HFFc6 (cell line): ENCODE results near the gene IQCK. TPM values are rescaled to one million over a fixed set of nuclear protein-coding genes. Genes with fewer than 3 reads are reported as not detected.

Experiments used
- DNase-seq: peaks from one replicate; pipeline ENCODE4 v3.0.0-alpha.2; 2018
- H3K27ac Mint-ChIP-seq: 2 replicates; pipeline ENCODE4 v1.8.0; 2020; ENCODE audit warnings: mild to moderate bottlenecking, mixed read lengths
- H3K27me3 Mint-ChIP-seq: 2 replicates; pipeline ENCODE4 v1.8.0; 2021; ENCODE audit warnings: mild to moderate bottlenecking, moderate library complexity, mixed read lengths; ENCODE audit not compliant: insufficient read depth
- H3K36me3 Mint-ChIP-seq: 2 replicates; pipeline ENCODE4 v1.8.0; 2021; ENCODE audit warnings: low read depth, mixed read lengths
- H3K4me1 Mint-ChIP-seq: 2 replicates; pipeline ENCODE4 v1.8.0; 2020; ENCODE audit warnings: low read depth, mixed read lengths
- H3K4me3 Mint-ChIP-seq: 2 replicates; pipeline ENCODE4 v1.8.0; 2020; ENCODE audit warnings: mild to moderate bottlenecking, moderate library complexity, mixed read lengths
- H3K9me3 Mint-ChIP-seq: 2 replicates; pipeline ENCODE4 v1.8.0; 2020; ENCODE audit warnings: mild to moderate bottlenecking, mixed read lengths
- total RNA-seq, 6 experiments: library from RNA; stranded (reverse); fragmentation: NEBNext Ultra II Directional; extraction: Animal tissue kit (Norgen Biotek cat#: 25700); gene quantifications; 2 replicates in 1 of 6; 3 replicates in 5 of 6; pipeline ENCODE4 v1.2.3, GENCODE V29; 2021
- TF ChIP-seq, protein P1 (sequence below): fragments of 200-600 bp; sonication (generic); IDR thresholded peaks from 2 replicates; pipeline ENCODE4 v1.5.0; 2021; ENCODE audit warnings: antibody characterized with exemption, mild to moderate bottlenecking

Gene IQCK
- total RNA-seq, 6 experiments from 2014 or later: 2.2 to 5.0 (median 2.8) TPM

DNA sequence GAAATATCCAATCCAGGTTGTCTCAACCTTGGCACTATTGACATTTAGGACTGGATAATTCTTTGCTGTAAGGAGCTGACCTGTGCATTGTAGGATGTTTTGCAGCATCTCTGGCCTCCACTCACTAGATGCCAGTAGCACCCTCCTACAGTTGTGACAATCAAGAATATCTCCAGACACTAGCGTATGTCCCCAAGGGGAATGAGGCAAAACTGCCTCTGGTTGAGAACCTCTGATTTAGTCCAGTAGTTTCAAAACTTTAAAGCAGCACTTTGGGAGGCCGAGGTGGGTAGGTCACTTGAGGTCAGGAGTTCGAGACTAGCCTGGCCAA is 48.4 kb downstream of the IQCK start:
- Mint-ChIP-seq H3K27ac (no peak overlapping the region), H3K4me3 (no peak overlapping the region), H3K36me3 (peaks cover 17% of the 10 kb centered on the region), H3K9me3 (peaks cover 15% of the 10 kb centered on the region; the same call in 1 of the 2 replicates), H3K4me1 (no peaks in the 10 kb centered on the region), H3K27me3 (no peaks in the 10 kb centered on the region)
- no peak for DNase-seq
- TF ChIP-seq, protein P1, sequence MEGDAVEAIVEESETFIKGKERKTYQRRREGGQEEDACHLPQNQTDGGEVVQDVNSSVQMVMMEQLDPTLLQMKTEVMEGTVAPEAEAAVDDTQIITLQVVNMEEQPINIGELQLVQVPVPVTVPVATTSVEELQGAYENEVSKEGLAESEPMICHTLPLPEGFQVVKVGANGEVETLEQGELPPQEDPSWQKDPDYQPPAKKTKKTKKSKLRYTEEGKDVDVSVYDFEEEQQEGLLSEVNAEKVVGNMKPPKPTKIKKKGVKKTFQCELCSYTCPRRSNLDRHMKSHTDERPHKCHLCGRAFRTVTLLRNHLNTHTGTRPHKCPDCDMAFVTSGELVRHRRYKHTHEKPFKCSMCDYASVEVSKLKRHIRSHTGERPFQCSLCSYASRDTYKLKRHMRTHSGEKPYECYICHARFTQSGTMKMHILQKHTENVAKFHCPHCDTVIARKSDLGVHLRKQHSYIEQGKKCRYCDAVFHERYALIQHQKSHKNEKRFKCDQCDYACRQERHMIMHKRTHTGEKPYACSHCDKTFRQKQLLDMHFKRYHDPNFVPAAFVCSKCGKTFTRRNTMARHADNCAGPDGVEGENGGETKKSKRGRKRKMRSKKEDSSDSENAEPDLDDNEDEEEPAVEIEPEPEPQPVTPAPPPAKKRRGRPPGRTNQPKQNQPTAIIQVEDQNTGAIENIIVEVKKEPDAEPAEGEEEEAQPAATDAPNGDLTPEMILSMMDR: no peak

DNA sequence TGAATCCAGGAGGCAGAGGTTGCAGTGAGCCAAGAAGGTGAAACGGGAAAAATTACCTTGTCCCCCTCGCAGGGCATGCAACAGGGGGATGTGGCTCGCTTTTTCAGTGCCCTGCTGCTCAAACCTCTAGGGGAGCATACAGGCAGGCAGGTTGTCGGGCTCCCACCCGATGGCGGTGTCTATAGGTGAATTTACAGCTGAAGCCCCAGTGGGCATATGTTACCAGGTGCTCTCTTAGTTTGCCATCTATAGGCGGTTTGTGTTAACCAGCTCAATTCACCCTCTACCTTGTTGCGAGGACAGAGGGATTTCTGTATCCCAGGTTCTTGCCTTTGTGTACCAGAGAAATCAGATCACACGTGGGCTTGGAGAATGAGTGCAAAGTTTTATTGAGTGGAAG is 48.9 kb downstream of the IQCK start:
- Mint-ChIP-seq H3K9me3 (peaks cover 15% of the 10 kb centered on the region; the same call in 1 of the 2 replicates), H3K4me3 (no peak overlapping the region), H3K27me3 (no peaks in the 10 kb centered on the region), H3K4me1 (no peaks in the 10 kb centered on the region), H3K27ac (no peak overlapping the region), H3K36me3 (peaks cover 17% of the 10 kb centered on the region)
- no peak for DNase-seq
- TF ChIP-seq, protein P1: no peak

DNA sequence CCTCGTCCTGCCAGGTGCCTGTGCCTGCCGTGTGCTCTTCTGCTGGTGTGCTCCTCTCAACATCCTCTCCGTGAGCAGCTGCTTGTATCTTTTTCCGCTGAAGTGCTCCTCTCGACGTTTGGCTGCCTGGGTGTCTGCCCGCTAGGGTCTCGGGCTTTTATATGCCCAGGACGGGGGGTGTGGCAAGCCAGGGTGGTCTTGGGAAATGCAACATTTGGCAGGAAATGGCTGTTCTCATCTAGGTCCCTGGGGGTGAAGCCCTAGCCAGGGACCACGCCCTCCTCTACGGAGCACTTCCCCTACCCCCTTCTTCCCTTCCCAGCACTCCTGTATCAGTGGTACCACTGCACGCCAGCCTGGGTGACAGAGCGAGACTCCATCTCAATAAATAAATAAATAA is 49.4 kb downstream of the IQCK start:
- Mint-ChIP-seq H3K4me3 (no peak overlapping the region), H3K9me3 (peaks cover 15% of the 10 kb centered on the region; the same call in 1 of the 2 replicates), H3K27ac (no peak overlapping the region), H3K36me3 (peaks cover 17% of the 10 kb centered on the region), H3K27me3 (no peaks in the 10 kb centered on the region), H3K4me1 (no peaks in the 10 kb centered on the region)
- TF ChIP-seq, protein P1: no peak
- DNase-seq: no peak

DNA sequence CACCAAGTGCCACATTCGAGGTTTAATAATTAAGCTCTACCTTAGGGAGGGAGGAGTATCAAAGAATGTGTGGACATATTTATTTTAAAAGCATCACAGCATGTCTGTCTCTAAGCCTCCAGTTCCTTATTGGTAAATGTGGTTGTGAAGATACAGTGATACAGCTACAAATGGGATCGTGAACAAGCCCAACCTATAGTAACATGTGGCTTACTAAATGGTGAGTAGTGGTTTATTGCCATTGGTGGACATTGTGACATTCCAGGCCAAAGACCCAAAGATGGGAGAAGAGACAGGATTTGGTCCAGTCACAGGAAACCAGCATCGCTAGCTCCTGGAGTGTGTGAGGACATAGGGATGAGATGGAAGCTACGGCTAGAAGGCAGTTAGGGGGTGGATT is 51.2 kb downstream of the IQCK start:
- no peaks in the 10 kb centered on the region for H3K4me1 Mint-ChIP-seq
- H3K9me3 Mint-ChIP-seq: peaks cover 15% of the 10 kb centered on the region; the same call in 1 of the 2 replicates
- no peak overlapping the region for H3K27ac Mint-ChIP-seq
- TF ChIP-seq, protein P1: no peak
- H3K36me3 Mint-ChIP-seq: peaks cover 17% of the 10 kb centered on the region
- DNase-seq: no peak
- no peaks in the 10 kb centered on the region for H3K27me3 Mint-ChIP-seq
- no peak overlapping the region for H3K4me3 Mint-ChIP-seq

DNA sequence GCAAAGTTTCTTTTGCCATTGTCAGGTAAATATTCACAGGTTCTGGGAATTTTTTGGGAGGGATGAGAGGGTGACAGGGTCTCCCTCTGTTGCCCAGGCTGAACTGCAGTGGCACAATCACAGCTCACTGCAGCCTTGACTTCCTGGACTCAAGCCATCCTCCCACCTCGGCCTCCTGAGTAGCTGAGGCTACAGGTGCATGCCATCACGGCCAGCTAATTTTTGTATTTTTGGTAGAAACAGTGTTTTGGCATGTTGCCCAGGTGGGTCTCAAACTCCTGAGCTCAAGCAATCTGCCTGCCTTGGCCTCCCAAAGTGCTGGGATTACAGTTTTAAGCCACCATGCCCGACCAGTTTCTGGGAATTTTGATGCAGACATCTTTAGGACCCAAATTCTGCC is 53.0 kb downstream of the IQCK start:
- DNase-seq: no peak
- TF ChIP-seq, protein P1: no peak
- Mint-ChIP-seq H3K4me3 (no peak overlapping the region), H3K27ac (no peak overlapping the region), H3K9me3 (peaks cover 15% of the 10 kb centered on the region; the same call in 1 of the 2 replicates), H3K27me3 (no peaks in the 10 kb centered on the region), H3K4me1 (no peaks in the 10 kb centered on the region), H3K36me3 (peaks cover 17% of the 10 kb centered on the region)

DNA sequence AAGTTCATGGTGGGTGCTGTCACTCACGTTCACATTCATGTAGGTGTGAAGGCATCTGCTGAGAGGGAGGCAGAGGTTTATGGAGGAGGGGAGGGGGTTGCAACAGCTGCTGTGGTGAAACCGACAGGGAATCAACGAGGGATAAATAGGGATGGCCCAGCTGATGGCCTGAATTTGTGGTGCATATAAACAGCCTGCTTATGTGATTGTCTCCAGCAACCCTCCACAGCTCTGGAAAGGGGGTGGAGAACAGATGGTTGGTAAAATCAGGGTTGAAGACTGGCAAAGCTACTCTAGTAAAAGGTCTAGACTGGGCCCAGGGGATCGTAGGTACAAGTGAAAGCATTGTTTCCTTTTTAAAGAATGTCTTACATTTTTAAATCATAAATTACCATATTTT is 53.7 kb downstream of the IQCK start:
- Mint-ChIP-seq H3K9me3 (peaks cover 15% of the 10 kb centered on the region; the same call in 1 of the 2 replicates), H3K36me3 (peaks cover 17% of the 10 kb centered on the region), H3K27ac (no peak overlapping the region), H3K4me1 (no peaks in the 10 kb centered on the region), H3K27me3 (no peaks in the 10 kb centered on the region), H3K4me3 (no peak overlapping the region)
- DNase-seq: no peak
- TF ChIP-seq, protein P1: no peak
